HCEC 1CT (cell line): ENCODE data around the gene FAM240A.
"Not testable (repeated sequence)": the region's sequence is repeated elsewhere in the genome, so short reads cannot be mapped to it uniquely, and the experiment has no call there.

Experiments used
- DNase-seq: peaks from one replicate; pipeline ENCODE4 v3.0.0-alpha.2; 2017

The FAM240A gene

DNA sequence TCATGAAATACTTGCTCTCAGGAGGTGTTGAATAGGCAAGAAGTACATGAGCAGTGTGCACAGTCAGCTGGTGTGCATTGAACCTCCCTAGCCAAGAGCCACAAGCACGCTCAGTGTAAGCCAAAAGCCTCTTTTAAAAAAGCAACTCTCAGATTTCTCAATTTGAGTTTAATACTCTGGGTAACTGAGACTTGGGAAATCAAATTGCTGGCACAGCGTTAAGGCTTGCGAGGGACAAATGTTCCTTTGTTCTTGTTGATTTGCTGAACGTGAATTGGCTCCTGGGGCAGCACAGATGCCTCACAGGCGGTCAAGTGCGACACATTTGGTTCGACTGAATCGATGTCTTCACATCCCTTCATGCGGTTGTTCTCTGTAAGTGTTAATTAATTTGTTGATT is at the start of gene FAM240A:
TSS of gene FAM240A (plus strand) at position 202 of the 400 bp plus-strand sequence. CDS start at position 361, 159 bp downstream.
- DNase-seq, result no peak

DNA sequence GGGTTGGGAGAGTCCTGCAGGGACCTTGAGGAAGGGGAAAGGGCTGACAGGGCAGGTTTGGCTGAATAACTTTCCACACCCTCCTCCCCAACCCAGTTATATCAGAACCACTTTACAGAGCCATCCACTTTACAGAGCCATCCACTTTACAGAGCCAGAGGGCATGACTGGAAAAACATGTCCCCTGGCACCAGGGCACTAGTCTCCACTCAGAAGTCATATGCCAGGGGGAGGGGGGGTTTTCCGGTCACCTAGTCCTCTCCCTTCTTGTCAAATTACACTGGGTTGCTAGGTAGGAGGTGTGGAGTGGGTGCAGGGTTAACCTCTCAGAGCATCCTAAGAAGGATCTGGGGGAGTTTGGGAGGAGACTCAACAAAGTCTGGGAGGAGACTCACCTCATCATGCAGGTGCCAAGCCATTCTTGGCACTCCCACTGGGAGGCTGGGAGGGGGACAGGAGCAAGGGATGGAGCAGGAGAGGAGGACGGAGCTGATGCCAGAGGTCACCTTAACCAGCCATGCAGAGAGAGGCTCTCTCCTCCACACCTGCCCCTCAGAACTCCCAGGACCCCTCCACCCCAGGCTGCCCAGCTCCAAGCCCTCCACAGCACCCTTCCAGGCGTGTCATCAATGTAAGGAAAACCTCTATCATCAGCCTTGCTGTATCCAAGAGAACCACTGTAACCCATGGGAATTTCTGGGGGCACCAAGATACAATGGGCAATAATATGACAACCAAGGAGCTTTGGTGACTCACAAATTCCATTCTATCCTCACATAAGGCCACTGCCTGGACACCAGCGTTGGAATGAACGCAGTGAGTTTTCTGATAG is 47.9 kb upstream of the FAM240A start:
- no peak for DNase-seq

DNA sequence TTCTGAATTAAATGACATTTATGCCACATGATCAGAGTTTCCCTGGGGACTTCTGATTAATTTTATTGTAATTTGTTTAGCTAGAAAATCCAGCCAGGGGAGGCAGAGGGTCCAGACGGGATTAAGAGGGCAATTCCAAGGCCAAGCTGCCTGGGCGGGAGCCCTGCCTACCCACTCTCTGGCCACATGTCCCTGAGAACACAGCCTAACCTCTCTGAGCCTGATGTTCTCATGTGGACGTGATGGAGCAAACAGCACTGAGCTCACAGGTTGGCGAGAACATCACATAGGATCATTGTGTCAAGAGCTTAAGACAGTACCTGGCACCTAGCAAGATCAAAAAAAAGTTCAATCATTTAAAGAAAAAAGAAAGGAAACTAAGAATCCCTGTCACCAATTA is 47.2 kb upstream of the FAM240A start:
- no peak for DNase-seq

DNA sequence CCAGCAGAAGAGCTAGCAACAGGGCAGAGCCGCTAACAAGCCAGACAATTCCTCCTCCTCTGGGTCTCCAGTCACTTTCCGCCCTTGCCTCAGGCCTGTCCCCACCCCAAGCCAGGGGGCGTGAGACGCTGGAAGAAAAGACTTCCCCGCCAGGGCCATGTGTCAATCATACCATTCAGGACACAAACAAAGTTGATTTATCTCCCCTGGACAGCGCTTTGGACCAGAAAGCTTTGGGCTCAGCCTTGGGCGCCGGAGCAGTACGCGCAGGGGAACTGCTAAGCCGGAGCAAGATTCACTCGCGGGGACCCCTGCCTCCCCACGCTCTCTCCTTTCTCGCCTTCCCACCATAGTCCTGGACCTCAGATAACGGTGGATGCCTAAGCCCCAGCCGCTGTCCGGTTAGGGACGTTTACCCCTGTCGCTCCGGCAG is 46.7 kb upstream of the FAM240A start:
- DNase-seq, result no peak

DNA sequence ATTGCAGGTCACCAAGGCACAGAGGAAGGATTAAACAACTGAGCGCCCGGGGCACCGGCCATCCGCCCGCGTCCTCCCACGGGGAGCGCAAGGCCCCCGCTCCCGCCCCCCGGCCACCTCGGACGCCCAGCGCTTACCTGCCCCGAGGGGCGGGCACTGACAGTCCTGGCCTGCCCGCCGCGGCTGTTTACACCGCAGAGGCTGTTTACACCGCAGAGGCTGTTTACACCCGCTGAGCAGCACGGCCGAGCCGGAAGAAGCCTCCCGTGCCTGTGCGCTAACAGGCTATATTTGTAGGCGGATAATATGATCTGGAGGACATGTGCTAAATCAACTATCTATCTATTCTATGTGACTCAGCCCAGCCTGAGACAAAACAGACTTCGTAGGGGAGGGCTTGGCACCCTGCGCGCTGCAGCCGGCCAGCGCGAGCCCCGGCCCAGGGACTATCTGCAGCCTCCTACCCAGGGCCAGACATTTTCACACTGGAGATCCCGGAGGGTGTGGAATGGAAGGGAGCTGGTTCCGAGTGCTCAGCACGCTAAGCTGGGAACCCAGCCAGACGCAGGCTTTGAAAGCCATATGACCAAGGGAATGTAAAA is 46.2 kb upstream of the FAM240A start, which contains the start of gene LRRC2:
TSS of gene LRRC2 (minus strand) at position 263 of the 602 bp plus-strand sequence. CDS start 14,711 bp downstream, outside the sequence.
- peak; percentile 64 for DNase-seq

DNA sequence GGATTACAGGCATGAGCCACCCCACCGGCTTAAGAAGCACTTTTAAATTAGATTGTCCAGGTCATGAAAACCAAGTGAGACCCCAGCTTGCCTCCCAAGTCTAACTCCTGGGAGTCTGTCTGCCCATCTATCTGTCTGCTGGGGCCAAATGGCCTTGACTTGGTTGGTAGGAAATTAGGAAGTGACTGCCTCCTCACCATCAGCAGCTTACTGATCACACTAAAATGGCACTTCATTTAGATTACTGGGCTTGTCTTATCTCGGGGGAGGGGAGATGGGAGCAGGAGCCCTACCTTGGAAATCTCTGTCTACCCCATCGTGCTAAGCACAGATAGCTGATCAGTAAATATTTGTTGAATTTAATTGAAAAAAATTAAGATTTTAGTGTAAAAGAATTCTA is 40.6 kb upstream of the FAM240A start:
- DNase-seq, result no peak

DNA sequence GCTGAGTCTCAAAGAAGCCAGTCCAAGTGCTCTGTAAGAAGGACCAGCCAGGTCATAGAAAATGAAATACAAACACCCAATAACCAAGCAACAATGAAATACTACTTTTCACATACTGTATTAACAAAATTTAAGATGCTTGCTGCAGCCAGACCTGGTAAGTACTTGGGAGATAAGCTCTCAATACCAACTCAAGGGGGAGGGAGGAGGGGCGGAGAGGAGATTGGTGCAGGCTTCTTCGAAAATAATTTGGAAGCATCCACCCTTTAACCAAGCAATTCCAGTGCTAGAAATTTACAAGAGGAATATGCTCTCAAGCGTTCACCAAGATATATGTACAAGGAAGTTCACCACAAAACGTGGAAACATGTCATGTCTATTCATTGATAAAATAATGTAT is 38.6 kb upstream of the FAM240A start:
- no peak for DNase-seq

DNA sequence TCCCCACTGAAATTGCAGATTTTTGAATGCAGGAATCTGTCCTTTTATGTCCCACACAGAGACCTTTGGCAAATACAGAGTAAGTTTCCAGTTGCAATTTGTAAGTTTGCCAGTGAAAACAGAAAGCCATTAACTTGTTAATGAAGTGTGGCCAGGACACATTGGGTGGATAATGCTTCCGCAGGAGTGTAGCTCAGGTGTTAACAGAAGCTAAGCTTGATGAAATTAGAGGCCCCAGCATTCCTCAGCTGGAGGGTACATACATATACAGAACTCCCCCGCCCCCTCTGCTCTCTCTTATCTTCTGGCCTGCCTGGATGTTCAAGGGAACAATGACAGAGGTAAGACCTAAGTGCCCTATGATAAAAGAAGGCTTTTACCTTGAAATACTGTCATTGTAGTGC is 38.1 kb upstream of the FAM240A start:
- no peak for DNase-seq

DNA sequence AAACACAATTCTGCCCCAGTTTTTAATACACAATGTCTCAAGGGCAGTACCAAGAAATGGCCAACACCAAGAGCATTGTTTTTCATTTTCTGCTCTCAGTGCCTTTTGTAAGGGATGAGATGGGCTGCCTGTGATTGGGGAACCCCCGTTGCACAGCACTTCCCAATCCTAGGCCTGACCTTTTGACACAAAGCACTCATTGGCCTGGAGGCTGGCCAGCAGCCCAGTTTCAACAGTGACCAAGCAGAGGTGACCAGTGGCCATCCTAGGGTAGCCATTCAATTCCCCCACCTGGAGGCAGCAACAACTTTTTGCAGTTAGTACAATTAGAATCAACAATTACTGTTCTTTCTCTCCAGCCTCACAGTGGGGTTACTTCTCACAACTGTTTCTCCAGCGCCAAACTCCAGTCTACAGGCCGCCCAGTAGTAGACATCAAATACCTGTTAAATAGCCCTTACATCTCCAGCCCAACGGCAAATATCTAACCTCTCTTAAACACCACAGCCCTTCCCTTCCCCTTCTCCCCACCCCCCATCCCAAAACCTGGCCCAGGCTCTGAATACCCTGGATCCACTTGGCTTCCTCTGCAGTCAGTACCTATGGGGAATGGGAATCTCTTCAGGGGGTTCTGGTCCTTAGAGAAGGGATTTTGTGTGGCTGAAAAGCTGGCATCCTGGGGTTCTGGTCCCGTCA is 37.3 kb upstream of the FAM240A start:
- DNase-seq, result no peak

DNA sequence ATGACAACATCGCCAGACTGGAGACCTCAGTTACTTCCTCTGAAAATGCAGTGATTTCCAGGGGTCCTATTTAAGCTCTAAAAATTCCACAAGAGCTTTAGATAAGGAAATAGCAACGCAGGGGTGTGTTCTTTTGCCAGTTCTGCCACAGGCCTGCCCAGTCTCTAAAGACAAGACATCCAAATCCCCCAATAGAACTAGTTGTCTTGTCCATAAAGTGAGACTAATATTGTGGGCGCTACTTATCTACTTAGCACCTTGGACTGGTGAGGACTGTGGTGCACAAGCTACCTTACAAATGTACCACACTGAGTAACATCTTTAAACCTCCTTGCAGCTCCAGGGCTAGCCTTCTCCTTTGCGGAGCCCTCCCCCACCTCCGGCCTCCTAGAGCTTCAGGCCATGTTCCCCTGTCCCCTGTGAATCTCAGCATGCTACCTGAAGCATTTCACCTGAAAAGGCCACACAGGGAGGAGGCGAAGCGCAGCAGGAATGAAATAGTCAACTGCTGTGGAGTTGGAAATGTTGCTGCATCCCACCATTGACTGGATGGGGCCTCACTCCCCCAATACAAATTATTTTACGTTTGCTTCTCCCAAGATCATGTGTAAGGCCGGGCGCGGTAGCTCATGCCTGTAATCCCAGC is 36.6 kb upstream of the FAM240A start:
- no peak for DNase-seq

DNA sequence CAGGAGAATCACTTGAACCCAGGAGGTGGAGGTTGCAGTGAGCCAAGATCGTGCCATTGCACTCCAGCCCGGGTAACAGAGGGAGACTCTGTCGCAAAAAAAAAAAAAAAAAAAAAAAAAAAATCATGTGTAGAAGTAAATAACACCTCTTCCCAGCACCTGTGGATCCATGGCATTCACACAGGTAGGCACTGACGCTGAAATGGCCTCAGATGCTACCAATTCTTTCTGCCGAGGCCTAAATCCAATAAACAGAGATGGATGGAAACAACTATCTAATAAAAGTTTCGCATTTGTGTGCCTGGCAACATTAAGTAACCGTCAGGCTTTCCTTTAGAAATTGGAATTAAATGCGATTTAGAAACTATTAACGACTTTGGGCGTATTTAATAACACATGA is 35.9 kb upstream of the FAM240A start:
- no peak for DNase-seq

DNA sequence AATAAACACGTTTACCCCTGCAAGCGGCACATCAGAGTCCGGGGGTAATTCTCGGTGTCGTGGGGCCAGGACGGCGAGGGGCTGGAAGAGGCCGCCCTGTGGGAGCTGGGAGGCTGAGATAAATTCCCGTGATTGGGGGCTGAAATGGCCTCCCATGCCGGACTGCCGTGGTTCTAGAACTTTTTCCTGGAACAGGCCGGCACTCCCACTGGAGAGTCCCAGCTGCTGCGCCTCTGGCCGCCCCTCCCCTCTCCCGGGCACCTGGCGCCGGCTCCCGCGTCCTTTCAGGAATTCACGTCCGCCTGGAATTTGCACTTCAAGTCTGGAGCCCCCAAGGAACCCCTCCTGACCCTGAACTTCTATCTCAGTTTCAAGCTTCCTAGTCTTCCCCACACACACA is 35.4 kb upstream of the FAM240A start:
- DNase-seq, result no peak

DNA sequence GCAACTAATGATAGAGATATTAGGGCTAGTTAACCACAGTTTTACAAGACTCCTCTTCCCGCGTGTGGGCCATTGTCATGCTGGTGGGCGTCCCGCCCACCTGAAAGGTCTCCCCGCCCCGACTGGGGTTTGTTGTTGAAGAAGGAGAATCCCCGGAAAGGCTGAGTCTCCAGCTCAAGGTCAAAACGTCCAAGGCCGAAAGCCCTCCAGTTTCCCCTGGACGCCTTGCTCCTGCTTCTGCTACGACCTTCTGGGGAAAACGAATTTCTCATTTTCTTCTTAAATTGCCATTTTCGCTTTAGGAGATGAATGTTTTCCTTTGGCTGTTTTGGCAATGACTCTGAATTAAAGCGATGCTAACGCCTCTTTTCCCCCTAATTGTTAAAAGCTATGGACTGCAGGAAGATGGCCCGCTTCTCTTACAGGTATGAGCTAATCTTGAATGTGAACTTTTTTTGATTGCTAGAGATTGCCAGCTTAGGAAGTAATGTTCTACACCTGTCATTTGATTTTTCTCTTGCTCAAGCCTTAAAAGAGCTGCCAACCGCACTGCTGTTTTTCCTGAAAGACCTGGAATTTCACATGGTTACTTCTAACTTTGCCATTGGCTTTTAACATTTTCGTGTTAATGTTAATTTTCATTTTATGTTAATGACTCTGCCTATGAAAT is 34.6 kb upstream of the FAM240A start:
- not testable (repeated sequence) for DNase-seq

DNA sequence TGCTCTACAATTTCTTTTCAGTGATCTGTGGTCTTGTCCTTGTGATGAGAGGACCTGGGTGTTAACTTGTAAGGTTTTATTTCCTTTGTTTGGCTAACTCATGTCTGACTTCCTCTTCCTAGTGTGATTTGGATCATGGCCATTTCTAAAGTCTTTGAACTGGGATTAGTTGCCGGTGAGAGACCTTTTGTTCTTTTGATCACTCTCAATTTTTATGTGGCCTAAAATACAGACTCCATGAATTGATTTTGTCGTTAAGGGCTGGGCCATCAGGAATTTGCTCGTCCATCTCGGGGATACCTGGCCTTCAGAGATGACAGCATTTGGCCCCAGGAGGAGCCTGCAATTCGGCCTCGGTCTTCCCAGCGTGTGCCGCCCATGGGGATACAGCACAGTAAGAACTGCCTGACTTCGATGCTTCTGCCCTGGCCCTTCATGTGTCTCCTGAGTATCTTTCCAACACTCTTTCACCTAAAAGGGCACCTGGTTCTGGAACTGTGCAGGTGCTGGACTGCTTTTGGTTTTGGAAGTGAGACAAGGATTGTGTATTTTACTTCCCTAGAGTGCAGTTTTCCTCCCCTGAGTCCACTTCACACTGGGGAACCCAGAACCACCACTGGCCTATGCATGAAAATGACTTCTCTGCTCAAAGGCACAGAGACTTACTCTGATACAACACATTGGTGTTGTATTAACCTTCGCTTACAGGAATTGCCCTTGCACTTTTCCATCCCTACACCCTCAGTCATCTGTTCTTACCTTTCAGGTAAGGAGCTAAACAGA is 33.2 kb upstream of the FAM240A start:
- DNase-seq, result no peak

DNA sequence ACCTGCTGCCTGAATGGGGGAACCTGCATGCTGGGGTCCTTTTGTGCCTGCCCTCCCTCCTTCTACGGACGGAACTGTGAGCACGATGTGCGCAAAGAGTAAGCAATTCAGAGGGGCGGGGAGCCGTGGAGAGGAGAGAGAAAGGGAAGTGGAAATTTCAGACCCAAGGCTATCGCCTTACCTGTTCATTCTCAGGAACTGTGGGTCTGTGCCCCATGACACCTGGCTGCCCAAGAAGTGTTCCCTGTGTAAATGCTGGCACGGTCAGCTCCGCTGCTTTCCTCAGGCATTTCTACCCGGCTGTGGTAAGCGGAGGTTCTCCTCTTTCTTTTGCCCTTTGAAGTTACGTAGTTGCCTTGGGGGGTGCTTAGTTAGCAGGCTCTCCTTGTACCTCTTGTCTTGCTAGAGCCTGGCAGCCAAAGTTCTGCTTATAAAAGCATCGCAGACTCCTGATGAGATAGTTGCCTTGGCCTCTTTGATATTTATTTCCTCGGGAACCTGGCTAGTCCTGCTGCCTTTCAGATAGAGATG is 32.5 kb upstream of the FAM240A start:
- DNase-seq, result no peak

DNA sequence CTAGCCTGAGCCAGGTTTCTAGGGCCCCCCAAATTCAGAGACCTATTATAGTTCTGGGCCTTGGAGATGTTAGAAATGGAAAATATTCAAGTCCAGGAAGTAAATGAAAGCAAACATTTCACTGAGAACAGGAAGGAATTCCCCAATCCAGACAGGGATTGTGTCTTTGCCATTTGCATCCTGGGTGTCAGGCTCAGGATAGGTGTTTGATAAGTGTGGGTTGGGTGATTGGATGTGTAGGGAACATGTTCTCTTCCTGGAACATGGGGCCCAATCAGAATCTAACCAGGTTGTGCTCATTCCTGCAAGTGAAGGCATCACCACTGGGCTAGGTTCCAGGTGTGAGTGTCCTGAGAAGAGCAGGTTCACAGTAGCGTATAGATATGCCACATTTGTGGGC is 31.6 kb upstream of the FAM240A start:
- no peak for DNase-seq

DNA sequence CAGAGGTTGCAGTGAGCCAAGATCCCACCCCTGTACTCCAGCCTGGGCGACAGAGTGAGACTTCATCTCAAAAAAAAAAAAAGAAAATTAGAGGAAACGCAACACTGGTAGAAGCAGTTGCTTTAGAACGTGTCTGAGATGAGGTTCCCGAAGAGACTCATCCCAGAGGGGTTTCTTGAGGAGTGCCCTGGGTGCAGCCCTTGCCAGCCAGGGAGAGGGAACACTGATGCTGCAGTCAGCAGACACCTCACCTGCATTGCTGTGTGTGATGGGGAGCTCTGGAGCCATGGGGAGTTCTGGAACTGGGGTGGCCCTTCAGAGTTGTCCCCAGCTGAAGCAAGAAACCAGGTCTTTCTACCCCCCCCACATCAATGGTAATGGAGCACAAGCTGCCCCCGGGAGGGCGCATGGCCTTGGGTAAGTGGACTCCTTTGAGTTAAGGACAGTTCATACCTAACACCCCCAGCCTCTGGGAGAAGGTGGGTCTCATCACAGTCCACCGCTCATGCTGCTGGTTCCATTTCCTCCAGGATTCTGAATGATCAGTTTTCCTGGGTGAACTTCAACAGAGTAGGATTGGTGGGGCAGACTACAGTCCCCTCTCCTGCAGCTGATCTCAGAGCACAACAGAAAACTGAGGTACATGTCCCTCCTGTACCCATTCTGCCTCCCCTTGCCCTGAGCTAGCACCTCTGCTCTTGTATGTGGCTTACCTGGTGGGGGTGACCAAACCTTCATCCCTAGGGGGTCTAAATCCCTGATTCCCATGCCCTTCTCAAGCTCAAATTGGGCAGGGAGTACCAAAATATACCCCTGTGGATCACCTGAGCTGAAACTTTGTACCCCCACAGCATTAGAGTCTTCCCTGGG is 27.5 kb upstream of the FAM240A start:
- no peak for DNase-seq

DNA sequence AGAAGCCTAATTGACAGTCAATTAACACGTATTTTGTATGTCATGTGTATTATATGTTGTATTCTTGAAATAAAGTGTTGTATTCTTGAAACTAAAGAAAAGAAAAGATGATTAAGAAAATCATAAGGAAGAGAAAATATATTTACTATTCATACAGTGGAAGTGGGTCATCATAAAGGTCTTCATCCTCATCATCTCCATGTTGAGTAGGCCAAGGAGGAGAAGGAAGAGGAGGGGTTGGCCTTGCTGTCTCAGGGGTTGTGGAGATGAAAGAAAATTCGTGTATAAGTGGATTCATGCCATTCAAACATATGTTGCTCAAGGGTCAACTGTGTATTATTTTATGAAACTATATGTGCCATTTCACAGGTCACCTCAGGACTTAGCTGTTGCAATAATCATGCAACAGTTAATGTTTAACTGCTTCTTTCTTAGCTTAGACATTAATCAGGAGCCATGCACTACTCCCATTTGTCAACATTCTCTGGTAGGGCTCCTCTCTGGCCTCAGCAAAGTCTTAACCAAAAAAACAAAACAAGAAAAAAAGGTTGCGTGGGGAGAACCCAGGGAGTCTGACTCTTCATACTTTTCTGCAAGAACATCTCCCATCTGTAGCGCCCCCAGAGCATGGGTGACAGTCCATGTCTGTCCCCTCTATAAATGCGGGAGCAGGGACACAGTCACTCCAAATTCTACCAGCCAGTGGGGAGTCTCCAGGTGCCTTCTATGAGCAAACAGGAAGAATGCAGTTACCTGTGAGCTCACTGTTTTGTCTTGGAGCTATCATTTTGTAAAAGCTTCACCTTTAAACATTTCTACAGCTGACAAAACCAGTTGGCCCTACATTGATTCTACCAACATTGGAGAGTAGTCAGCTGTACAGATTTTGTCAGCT is 26.3 kb upstream of the FAM240A start:
- DNase-seq, result no peak

DNA sequence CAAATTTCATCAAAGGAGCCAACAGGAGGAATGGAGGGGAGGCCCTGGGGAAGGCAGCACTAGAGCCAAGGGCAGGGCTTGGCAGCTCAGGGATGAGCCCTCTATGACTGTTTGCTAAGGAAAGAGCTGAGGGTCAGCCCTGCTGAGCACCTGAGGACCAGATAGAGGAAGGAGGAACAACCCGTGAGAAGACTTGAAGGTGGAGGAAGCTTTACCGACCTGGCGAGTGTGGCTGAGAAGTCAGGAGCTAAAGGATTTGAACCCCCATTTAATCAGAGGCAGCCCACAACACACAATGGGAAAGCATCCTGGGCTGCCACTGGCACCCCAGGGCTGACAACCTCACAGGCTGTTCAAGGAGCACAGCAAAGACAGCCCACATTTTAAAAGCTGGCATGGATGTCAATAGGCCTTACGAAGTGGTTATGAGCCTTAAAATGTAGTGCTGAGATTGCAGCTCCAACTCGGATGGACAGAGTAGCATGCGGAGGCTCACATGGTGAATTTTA is 25.5 kb upstream of the FAM240A start:
- DNase-seq, result no peak
